GM12801 (cell line): ENCODE results near the gene NBPF3.

ENCODE experiments used
- CTCF ChIP-seq: IDR thresholded peaks from one replicate; pipeline ENCODE4 v1.5.1; 2011; ENCODE audit warnings: control low read depth; ENCODE audit not compliant: insufficient read length; ENCODE audit errors: extremely low read depth

The NBPF3 gene

GRCh38 chr1:21434394-21434793 is 5.5 kb upstream of the NBPF3 start:
- TF ChIP-seq CTCF = no peak

GRCh38 chr1:21435646-21436487 is 4.1 kb upstream of the NBPF3 start:
- no peak for TF ChIP-seq CTCF

- no peak for TF ChIP-seq CTCF
Measured at GRCh38 chr1:21436488-21437340, 3.2 kb upstream of the NBPF3 start.

- TF ChIP-seq CTCF = no peak
Measured at GRCh38 chr1:21437341-21437640, 2.6 kb upstream of the NBPF3 start.

- no peak for TF ChIP-seq CTCF
Measured at GRCh38 chr1:21439345-21439720, 604 bp upstream of the NBPF3 start.

- no peak for TF ChIP-seq CTCF
Measured at GRCh38 chr1:21447311-21447710, 7.4 kb downstream of the NBPF3 start.

- TF ChIP-seq CTCF = no peak
Measured at GRCh38 chr1:21449906-21450305, 10.0 kb downstream of the NBPF3 start.
